ENCODE results near the gene RPUSD4.

The RPUSD4 gene

GRCh38 chr11:126185259-126186024 lies 26.0 kb downstream of the RPUSD4 start:
- no peak overlapping the region for H3K4me2 ChIP-seq (ENCODE audit: low read depth, low read length, poor library complexity, severe bottlenecking)
- no peak overlapping the region for H2AFZ ChIP-seq (ENCODE audit: low read length)
- H3K9me3 ChIP-seq (ENCODE audit: insufficient read depth, low read depth, low read length), result no peaks in the 10 kb centered on the region
- no peaks in the 10 kb centered on the region for H3K36me3 ChIP-seq (ENCODE audit: insufficient read depth, low read length)
- H3K9ac ChIP-seq (ENCODE audit: low read depth, low read length, poor library complexity, severe bottlenecking), result no peak overlapping the region
- TF ChIP-seq EZH2phosphoT487 (IDR thresholded peaks at IDR 0.05; ENCODE audit: borderline replicate concordance), result no peak
- TF ChIP-seq CTCF (conservative IDR thresholded peaks at IDR 0.05; ENCODE audit: low read length), result no peak
- H4K20me1 ChIP-seq (ENCODE audit: insufficient read depth, low read length, poor library complexity, severe bottlenecking), result no peaks in the 10 kb centered on the region
- no peaks in the 10 kb centered on the region for H3F3A ChIP-seq (ENCODE audit: low read depth)
- H3K27me3 ChIP-seq (ENCODE audit: insufficient read depth, low read length, poor library complexity, severe bottlenecking), result no peaks in the 10 kb centered on the region
- H3K4me1 ChIP-seq (ENCODE audit: insufficient read depth, low read length, poor library complexity, severe bottlenecking), result no peaks in the 10 kb centered on the region
- no peaks in the 10 kb centered on the region for H3K9me2 ChIP-seq (replicated peaks; ENCODE audit: low read depth, low read length)
- H3K4me3 ChIP-seq (ENCODE audit: low read length, poor library complexity, severe bottlenecking), result no peak overlapping the region
- H3K79me2 ChIP-seq (ENCODE audit: insufficient read depth, low read length), result no peaks in the 10 kb centered on the region

DNA sequence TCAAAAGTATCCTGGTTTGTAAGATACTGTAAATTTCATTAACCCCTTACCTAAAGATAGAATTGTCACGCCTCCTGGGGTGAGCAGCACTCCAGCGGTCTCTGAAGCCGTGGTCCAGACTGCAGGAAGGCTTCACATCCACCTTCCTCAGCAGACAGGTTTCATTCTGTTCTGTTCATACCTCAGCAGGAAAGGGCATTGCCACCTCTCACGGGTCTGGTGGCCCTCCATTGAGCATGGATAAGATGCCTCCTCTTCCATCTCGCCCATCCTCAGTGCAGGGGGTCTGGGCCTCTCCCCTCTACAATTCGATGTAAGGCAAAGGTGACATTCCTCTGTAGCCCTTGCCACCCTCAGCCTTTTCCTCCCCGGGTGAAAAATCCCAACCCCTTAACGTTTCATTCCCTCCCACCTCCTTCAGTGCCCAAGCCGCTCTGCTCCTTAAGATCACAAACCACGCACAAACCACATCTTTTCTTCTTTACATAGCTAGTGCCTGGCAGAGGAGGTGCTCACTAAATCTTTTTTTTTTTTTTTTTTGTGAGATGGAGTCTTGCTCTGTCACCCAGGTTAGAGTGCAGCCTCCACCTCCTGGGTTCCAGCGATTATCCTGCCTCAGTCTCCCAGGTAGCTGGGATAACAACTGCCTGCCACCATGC lies 28.5 kb downstream of the RPUSD4 start:
- no peak overlapping the region for H2AFZ ChIP-seq (ENCODE audit: low read length)
- H3K27me3 ChIP-seq (ENCODE audit: insufficient read depth, low read length, poor library complexity, severe bottlenecking), result no peaks in the 10 kb centered on the region
- TF ChIP-seq CTCF (conservative IDR thresholded peaks at IDR 0.05; ENCODE audit: low read length), result no peak
- no peaks in the 10 kb centered on the region for H3K9me3 ChIP-seq (ENCODE audit: insufficient read depth, low read depth, low read length)
- no peak overlapping the region for H3K4me2 ChIP-seq (ENCODE audit: low read depth, low read length, poor library complexity, severe bottlenecking)
- no peak overlapping the region for H3K9ac ChIP-seq (ENCODE audit: low read depth, low read length, poor library complexity, severe bottlenecking)
- no peaks in the 10 kb centered on the region for H3K79me2 ChIP-seq (ENCODE audit: insufficient read depth, low read length)
- no peaks in the 10 kb centered on the region for H4K20me1 ChIP-seq (ENCODE audit: insufficient read depth, low read length, poor library complexity, severe bottlenecking)
- H3K9me2 ChIP-seq (replicated peaks; ENCODE audit: low read depth, low read length), result no peaks in the 10 kb centered on the region
- no peaks in the 10 kb centered on the region for H3K36me3 ChIP-seq (ENCODE audit: insufficient read depth, low read length)
- H3K4me1 ChIP-seq (ENCODE audit: insufficient read depth, low read length, poor library complexity, severe bottlenecking), result no peaks in the 10 kb centered on the region
- H3F3A ChIP-seq (ENCODE audit: low read depth), result no peaks in the 10 kb centered on the region
- H3K4me3 ChIP-seq (ENCODE audit: low read length, poor library complexity, severe bottlenecking), result no peak overlapping the region

- no peak overlapping the region for H3K4me2 ChIP-seq (ENCODE audit: low read depth, low read length, poor library complexity, severe bottlenecking)
- no peaks in the 10 kb centered on the region for H3K4me1 ChIP-seq (ENCODE audit: insufficient read depth, low read length, poor library complexity, severe bottlenecking)
Observed at GRCh38 chr11:126181939-126182730, 29.3 kb downstream of the RPUSD4 start.

More at GRCh38 chr11:126181939-126182730, 29.3 kb downstream of the RPUSD4 start:
- Histone ChIP-seq H3K9me2 (replicated peaks; ENCODE audit: low read depth, low read length) (no peaks in the 10 kb centered on the region), H4K20me1 (ENCODE audit: insufficient read depth, low read length, poor library complexity, severe bottlenecking) (no peaks in the 10 kb centered on the region), H3K4me3 (ENCODE audit: low read length, poor library complexity, severe bottlenecking) (no peak overlapping the region), H3K79me2 (ENCODE audit: insufficient read depth, low read length) (no peaks in the 10 kb centered on the region), H3K9ac (ENCODE audit: low read depth, low read length, poor library complexity, severe bottlenecking) (no peak overlapping the region), H2AFZ (ENCODE audit: low read length) (no peak overlapping the region), H3F3A (ENCODE audit: low read depth) (no peaks in the 10 kb centered on the region), H3K36me3 (ENCODE audit: insufficient read depth, low read length) (no peaks in the 10 kb centered on the region), H3K27me3 (ENCODE audit: insufficient read depth, low read length, poor library complexity, severe bottlenecking) (no peaks in the 10 kb centered on the region), H3K9me3 (ENCODE audit: insufficient read depth, low read depth, low read length) (no peaks in the 10 kb centered on the region)
- TF ChIP-seq EZH2phosphoT487 (IDR thresholded peaks at IDR 0.05; ENCODE audit: borderline replicate concordance) (no peak), CTCF (conservative IDR thresholded peaks at IDR 0.05; ENCODE audit: low read length) (no peak)

Measured in Loucy (cell line).